GM23248 (cell line): ENCODE results near the gene TINCR.

Experiments used
- EZH2 ChIP-seq: fragments of 200-600 bp; sonication (generic); IDR thresholded peaks from 2 replicates; pipeline ENCODE4 v1.6.1; 2018; ENCODE audit warnings: antibody characterized with exemption, mild to moderate bottlenecking; ENCODE audit not compliant: insufficient read depth, poor library complexity, severe bottlenecking
- EZH2phosphoT487 ChIP-seq: fragments of 200-600 bp; sonication (generic); IDR thresholded peaks from 2 replicates; pipeline ENCODE4 v1.6.1; 2018; ENCODE audit warnings: antibody characterized with exemption, moderate library complexity, mild to moderate bottlenecking, low read depth; ENCODE audit not compliant: insufficient read depth

GRCh38 chr19:5600797-5601196 is 33.0 kb upstream of the TINCR start:
- no peak for TF ChIP-seq EZH2phosphoT487
- TF ChIP-seq EZH2: no peak
